ENCODE data around the gene CRYGS.
"Not testable (repeated sequence)": the region's sequence is repeated elsewhere in the genome, so short reads cannot be mapped to it uniquely, and the experiment has no call there.

Gene CRYGS

DNA sequence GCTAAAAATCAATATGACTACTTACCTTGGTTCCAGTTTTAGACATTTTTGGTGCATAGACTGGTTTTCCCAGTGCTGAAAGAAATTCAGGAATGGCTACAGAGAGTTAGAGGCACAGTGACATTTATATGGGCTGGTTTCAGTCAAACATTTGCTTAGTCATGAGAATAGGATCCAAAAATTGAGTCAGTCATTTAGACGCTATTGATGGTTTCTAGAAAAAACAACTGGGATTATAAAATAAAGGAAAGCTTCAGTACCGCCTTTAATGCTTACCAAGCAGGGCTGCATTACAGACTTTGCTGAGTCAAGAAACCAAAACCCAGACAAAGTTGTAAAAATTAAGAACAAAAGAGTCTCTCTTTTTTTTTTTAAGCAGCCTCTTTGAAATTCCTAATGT is at the start of gene CRYGS:
CRYGS (minus strand) TSS at position 100 of the 400 bp plus-strand sequence; CDS start at position 46, 54 bp downstream.
- no peak for DNase-seq (ENCODE audit: low read depth in 3 of 3)

DNA sequence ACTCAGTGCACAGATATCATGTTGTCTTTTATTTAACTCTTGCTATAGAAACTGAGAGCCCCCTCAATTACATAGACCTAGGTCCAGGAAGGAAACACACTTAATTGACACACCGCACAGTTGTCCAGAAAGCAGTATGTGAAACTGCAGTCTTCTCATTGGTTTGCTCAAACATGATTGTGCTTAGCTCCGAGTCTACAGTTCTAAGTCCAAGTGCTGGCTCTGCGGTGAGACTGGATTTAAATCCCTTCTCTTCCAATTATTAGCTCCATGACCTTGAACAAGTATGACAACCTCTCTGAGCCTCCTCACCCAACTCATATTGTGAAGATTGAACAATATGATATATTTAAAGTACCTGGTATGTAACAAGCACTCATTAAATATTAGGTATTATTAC is 49.7 kb upstream of the CRYGS start:
- DNase-seq (ENCODE audit: low read depth in 3 of 3), result no peak

DNA sequence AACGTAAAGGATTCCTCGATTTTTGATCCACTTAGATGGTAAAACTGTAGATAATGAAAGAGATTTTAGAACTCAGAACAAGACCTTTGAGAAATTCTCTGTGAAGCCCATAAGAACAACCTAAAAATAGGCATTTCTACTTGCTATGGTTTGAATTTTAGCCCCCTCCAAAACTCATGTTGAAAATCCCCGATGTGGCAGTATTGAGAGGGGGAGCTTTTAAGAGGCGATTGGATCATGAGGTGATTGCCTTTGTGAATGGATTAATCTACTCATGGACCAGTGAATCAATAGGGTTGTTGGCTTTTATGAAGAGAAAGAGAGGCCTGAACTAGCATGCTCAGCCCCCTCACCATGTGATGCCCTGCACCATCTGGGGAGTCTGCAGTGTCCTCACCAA is 48.5 kb upstream of the CRYGS start:
- no peak for DNase-seq (ENCODE audit: low read depth in 3 of 3)

DNA sequence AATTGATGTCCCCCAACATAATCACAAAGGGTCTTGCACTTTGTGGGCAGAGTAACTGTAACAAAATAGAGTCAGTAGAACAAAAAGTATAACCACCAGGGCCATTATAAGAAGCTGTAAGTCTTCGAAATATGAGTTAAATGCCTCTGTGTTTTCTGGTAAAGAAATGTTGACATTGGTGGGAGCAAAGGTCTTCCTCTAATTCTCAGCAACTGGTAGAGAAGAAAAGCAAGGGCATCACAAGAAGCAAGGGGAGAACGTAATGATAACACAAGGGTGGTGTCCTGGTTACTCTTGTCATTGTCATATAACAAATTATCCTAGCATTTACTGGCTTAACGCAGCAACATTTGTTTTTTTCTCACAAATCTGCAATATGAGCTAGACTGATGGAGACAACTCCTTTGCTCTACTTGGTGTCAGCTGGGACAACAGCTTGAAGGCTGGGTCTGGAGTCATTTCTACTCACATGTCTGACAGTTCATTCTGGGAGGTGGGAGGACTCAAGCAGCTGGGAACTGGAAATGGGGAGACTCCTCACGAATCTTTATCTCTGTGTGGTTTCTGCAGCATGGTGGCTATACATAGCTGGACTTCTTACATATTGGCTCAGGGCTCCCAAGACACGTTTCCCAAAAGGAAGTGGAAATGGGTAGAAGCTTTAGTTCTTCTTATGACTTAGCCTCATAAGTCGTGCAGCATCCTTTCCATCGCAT is 46.6 kb upstream of the CRYGS start:
- no peak for DNase-seq (ENCODE audit: low read depth in 3 of 3)

DNA sequence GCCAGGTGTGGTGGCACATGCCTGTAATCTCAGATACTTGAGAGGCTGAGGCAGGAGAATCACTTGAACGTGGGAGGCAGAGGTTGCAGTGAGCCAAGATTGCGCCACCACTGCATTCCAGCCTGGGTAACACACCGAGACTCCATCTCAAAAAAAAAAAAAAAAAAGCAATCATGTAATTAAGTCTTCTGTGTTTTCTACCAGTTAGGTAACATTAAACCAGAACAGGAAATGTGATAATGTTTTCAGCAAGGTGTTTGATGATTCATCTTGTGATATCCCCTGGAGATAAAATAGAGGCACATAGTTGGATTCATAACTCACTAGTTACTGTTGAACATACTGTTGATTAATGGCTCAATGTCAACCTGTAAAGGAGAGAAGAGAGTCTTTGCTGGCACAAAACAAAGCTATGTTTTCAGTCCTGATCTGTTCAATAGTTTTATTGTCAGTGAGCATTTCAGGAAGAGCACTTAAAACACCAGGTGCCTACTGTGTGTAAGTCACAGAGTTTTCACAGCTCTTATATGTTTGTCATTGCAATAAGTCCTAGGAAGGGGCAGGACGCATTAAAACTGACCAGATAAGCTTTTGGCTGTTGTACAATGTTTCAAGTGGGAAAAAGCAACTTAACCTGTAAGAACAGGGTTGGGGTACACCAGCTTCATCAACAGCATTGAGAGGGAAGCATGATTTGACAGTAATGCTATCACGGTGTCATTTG is 45.8 kb upstream of the CRYGS start:
- no peak for DNase-seq (ENCODE audit: low read depth in 3 of 3)

DNA sequence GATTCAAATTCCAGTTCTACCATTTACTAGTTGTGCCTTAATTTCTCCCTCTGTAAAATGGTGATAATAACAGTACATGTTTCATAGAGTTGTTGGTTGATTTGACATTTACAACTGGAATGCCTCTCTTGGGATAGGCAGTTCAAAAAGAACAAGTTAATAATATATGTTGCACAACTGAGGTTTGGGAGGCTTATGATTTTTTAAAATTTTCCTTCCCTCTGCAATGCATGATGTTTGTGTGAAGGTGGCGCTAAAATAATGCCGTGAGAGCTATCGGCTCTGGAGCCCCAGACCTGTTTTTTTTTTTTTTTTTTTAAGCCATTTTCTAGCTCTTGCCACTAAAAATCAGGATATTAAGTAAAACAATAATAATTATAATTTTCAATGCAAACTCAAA is 44.9 kb upstream of the CRYGS start:
- no peak for DNase-seq (ENCODE audit: low read depth in 3 of 3)

DNA sequence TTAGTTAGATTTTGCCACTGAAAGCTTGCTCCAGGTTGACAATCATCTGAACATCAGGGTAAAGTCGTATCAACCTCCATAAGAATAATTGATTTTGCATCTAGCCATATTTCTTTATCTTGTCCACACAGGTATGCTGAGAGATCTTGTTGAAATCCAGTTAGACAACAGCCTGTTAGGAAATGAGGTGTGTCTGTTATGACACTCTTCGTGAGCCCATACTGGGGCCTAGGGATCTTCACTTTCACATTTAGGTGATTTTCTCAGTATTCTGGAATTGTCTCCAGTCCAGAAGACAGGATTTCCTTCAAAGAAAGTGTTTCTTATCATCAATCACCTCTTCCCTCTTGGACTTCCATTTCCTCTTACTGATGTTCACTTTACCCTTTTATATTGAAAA is 44.5 kb upstream of the CRYGS start:
- no peak for DNase-seq (ENCODE audit: low read depth in 3 of 3)

DNA sequence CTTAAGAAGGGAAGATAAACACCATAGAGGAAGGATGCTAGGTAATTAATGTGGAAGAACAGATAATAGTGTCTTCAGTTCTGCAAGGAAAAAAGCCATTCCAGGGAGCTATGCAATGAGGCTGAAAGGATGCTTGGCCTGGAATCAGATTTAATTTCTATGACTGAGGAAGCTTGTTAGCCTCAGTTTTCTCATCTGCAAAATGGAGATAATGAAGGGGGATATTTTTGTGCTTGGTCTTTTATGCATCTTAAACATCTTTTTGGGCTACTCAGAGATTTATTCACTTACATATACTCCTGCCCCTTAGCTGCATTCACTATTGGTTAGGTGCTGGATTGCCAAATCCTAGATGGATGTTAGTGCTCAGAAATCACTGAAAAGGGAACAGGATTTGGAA is 43.0 kb upstream of the CRYGS start:
- DNase-seq (ENCODE audit: low read depth in 3 of 3), result no peak

DNA sequence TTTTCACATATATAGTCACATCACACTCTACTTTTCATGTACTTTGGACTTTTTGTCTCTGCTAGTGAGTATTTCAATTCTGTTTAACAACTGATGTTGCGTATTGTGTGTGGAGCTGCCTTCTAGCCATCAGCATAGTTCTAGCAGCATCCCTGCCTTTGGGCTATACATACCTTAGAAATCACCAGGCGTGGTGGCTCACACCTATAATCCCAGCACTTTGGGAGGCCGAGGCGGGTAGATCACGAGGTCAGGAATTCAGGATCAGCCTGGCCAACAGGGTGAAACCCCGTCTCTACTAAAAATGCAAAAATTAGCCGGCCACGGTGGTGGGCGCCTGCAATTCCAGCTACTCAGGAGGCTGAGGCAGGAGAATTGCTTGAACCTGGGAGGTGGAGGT is 42.1 kb upstream of the CRYGS start:
- not testable (repeated sequence) for DNase-seq (ENCODE audit: low read depth in 3 of 3)

DNA sequence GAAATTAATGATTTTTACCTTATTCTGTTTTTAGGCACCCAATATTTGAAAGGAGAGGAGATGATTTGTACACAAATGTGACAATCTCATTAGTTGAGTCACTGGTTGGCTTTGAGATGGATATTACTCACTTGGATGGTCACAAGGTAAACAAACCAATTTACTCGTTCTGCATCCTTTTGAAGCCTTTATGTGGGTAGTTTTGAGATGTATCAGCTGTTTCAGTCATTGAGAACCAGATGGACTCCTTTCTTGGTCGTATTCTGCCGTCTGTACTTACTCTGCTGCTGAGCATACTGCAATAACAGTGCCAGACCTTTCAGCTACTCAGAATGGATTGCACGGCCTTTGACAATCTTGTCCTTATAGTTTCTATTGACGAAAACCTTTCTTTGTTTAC is 39.7 kb upstream of the CRYGS start:
- DNase-seq (ENCODE audit: low read depth in 3 of 3), result no peak

DNA sequence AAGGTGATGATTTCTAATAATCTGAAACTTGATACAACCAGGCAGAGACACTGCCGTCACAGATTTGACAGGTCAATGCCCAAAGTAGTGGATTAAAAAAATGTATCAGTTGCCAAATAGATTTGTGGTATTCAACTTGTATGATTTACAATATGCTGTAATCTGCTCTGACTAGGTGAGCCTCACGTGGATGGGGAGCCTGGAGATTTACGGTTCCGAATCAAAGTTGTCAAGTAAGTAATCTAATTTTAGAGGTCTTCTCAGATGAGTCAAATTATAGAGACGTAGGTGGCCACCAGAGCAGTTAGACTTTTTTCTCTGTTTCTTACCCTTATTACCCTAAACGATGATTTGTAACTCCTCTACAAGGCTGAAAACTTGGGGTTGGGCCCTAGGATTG is 38.4 kb upstream of the CRYGS start:
- DNase-seq (ENCODE audit: low read depth in 3 of 3), result no peak

DNA sequence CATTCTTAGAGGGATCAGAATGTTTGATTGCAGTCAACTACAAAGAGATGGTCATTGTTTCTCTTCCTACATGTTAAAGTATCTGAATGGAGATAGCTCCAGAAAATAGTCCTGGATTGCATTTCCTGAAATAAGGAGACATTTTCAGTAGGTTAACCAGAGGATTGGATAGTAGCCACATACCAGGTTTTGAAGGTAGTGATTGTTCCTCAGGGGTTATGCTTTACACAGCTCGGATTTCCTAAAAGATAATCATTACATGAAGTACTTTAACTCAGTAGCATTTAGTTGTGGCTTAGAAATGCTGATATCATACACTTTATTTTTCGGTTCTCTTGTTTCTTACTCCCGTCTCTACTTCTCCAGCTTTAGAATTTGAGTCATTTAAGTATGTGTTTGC is 36.6 kb upstream of the CRYGS start:
- no peak for DNase-seq (ENCODE audit: low read depth in 3 of 3)

DNA sequence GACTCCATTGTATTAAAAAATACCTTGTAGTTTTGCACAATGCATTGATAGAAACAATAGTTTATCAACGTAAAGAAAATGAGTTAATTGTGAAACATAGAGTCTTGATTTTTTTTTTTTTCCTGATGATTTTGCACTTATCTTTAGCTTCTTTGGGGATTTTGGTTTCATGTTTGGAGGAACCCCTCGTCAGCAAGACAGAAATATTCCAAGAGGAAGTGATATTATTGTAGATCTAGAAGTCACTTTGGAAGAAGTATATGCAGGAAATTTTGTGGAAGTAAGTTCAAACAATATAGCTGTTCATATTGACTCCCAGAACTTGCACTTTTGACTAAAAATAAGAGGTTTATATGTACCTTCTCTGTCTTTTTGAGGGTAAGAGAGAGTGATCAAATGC is 33.3 kb upstream of the CRYGS start:
- no peak for DNase-seq (ENCODE audit: low read depth in 3 of 3)

DNA sequence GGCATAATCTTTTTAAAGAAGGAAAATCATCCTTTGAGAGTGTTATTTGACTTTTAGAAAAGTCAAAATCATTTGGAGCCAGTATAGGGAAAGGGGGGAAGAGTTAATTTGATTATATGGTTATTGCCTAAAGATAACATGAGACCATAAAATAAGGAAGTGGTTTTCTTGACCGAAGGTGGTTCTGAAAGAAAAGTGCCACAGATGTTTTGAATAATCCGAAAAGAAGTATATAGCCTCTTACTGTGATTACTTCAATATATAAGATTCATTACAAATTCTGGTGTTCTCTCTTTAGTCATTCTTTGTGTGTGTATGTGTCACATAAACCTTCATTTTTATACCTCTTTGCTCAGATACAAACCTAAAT is 27.4 kb upstream of the CRYGS start:
- no peak for DNase-seq (ENCODE audit: low read depth in 3 of 3)

DNA sequence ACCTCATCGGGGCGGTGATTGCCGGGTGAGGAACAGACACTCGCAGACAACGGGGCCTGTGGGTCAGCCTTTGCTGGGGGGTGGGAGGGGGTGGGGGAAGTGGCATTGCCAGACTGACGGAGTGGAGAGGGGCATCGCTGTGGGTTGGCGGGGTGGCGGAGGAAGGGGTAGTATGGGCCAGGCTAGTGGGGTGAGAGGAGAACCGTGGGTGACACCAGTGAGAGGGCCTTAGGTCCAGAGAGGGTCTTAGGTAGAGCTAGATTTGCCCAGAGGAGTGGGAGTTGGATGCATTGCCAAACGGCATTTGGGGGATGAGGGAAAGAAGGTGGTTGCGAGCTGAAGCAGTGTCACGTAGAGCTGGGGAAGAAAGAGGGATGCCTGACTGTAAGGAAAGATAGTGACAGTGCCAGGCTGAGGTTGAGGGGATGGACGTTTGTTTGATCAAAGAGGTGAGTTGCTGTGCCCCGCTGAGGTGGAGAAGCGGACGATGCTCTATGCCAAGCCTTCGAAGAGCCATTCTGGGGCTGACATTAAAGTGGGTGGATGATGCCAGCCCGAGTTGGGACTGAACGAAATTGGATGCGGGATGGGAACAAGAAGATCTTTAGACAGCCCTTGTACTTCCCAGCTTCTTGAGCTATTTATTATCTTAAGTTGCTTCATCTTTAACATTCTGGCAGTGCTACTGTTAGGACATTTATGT is 26.9 kb upstream of the CRYGS start:
- DNase-seq (ENCODE audit: low read depth in 3 of 3), result no peak

DNA sequence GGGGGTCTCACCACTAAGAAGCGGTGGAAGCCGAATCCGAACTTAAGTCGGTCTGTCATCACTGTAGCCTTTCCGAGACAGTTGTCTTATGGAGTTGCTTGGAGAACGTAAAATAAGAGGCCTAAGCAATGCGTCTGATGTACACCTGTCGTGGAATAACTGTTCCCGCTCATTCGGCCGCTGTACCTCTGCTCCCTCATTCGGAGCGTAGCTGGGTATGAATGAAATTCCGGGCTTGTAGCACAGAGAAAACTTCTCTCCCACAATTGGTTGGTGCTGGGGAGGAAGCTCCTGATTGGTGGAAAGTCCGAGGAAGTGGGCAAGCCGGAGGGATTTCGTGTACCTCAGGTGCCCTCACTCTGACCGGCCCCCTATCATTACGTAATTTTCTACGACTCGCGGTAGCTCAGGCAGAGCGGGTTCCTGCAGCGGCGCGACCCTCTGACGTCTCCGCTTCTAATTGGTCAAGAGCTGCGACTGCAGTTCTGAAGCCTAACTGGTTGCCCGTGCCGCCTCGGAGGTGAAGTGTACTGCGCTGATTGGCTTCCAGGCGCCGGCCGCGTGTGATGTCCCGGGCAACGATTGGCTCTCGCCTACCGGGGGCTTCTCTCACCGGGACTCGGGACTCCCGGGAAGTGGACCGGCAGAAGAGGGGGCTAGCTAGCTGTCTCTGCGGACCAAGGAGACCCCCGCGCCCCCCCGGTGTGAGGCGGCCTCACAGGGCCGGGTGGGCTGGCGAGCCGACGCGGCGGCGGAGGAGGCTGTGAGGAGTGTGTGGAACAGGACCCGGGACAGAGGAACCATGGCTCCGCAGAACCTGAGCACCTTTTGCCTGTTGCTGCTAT is 26.1 kb upstream of the CRYGS start, which contains the start of gene DNAJB11:
DNAJB11 (plus strand) TSS at position 625 of the 845 bp plus-strand sequence; CDS start at position 803, 178 bp downstream.
- peak; percentile 94 to 99 (median 98) for DNase-seq (ENCODE audit: low read depth in 3 of 3)

DNA sequence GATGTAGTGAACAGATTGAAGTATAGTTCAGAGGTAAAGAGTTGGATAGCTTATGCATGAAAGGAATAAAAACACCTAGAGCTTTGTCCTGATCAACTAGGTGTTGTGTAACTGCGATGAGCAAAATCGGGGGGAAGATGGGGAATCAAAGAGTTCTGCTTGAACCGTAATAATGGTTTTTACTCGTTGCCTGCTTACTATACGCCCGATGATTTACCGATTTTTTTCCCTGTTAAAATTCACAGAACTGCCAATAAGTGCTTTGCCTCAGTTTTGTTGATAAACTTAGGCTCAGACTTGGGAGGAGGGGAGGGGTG is 25.6 kb upstream of the CRYGS start:
- DNase-seq (ENCODE audit: low read depth in 3 of 3), result no peak

DNA sequence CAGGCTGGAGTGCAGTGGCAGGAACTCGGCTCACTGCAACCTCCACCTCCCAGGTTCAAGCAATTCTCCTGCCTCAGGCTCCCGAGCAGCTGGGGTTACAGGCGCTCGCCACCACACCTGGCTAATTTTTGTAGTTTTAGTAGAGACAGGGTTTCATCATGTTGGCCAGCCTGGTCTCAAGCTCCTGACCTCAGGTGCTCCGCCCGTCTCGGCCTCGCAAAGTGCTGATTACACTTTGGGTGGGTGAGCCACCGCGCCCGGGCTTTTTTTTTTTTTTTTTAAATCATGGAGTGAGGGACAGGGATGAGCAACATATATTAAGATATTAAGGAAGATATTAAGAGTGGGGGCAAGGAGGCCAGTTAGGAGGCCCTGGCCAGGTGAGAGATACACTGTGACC is 25.2 kb upstream of the CRYGS start:
- DNase-seq (ENCODE audit: low read depth in 3 of 3), result not testable (repeated sequence)

DNA sequence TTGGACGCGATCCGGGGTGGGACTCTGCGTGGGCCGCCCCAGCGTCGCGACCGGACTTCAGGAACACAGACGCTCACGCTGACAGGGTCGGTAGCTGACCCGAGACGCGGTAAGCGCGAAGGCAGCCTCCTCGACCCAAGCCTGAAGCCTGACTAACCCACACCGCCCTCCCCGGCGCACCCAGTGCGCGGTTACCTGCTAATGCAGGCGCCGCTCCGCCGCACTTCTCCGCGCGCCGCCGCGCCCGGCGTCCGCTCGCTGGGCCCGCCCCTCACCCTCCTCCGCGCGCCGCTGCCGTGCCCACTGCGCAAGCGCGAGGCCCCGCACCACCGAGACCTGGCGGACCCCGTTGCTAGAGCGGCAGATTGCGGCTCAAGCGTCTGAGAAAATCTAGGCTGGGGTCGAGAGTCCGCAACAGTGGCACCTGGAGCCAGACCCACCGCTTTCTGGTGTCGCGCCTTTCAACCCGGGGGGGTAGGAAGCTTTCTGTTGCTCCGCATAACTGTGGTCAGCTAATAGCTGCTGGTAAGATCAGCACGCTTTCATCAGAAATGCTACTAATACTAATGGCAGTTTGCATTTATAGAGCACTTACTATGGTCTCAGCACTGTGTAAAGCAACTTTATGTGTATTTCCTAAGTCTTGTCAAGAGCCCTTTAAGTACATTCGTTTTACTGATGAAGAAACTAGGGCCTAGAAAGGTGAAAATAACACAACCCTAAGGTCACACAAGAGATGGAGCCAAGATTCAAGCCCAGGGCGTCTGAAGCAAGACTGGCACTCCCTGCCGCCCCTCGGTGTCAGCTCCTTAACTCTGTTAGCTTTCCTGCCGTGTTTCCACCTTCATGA is 23.1 kb upstream of the CRYGS start, which contains the start of gene TBCCD1:
TBCCD1 (minus strand) TSS at position 268 of the 850 bp plus-strand sequence. CDS start 3,010 bp downstream, outside the sequence.
- peak; percentile 91 to 93 (median 91) for DNase-seq (ENCODE audit: low read depth in 3 of 3)

DNA sequence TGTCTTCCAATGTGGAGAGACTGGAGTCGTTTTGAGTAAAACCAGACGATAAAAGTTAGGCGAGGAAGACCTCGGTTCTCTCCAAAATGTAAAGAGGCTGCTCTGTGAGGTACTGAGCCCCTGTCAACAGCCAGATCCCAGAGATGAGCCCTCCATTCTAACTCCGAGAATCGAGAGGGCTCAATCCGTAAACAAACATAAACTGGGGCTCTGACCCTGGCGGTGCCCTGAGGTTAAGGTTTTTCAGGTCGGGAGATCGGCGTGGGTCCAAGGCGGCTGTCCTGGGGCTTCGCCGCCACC is 22.5 kb upstream of the CRYGS start:
- DNase-seq (ENCODE audit: low read depth in 3 of 3), result no peak

DNA sequence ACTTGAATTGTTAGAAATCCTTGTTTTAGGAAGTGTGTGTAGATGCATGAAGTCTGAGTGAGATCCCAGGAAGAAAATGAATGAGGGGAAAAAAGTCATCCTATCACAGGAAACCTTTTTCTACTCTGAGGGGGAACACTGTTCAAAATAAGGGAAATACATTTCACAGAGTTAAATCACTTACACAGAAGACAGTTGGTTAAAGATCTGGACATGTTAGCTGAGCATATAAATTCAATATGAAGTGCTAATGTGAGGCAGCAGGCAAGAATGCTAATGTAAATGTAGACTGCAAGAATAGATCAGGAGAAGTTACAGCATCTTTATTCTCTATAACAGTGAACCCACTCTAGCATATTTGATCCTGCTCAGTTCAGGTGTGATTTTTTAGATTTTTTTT is 20.4 kb upstream of the CRYGS start:
- DNase-seq (ENCODE audit: low read depth in 3 of 3), result no peak
